C4-2B (cell line): ENCODE measurements around the gene WDR73.

Experiments used
- CTCF ChIP-seq: fragments of 450-650 bp; conservative IDR thresholded peaks from 2 replicates; pipeline ENCODE4 v1.5.1; 2017; ENCODE audit warnings: mild to moderate bottlenecking
- ZFX ChIP-seq: fragments of 450-650 bp; IDR thresholded peaks from 2 replicates; pipeline ENCODE4 v1.6.1; 2017

DNA sequence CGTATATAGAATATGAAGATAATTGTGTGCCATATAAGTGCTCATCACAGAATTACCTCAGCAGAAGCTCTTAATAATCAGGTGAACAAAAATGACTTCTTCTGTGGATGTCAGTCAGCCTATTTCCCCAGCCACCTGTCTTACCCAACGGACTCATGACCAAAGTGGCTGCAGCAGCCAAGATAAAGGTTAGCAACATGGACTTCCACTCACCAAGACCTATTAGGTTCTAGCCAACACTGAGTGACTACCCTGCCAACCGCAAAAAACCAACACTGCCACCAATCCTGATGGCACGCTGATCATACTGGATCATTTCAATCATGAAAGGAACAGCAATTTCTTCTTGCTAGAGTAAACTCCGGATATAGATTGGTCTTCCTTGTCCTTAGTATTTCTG lies 49.7 kb upstream of the WDR73 start:
- TF ChIP-seq CTCF, result no peak
- no peak for TF ChIP-seq ZFX
